MCF 10A (cell line): ENCODE results near the gene SLX4IP. TPM values are rescaled to one million over a fixed set of nuclear protein-coding genes. Genes with fewer than 3 reads are reported as not detected.
A peak's percentile ranks its signal among the peaks of the same experiment; 100 is the strongest.

Source experiments
- BruUV-seq: library from RNA; stranded (reverse); fragments of 400-500 nt; replicated peaks from 2 replicates; lab custom pipeline; 2021; lab: Mats Ljungman, UMichigan
- CTCF ChIA-PET: fragments of 300-600 bp; sonication (Branson Sonifier 250); formaldehyde crosslinking; extraction: SDS; loops from one replicate; lab custom pipeline; 2021; ENCODE audit warnings: antibody characterized with exemption, inconsistent platforms; lab: Yijun Ruan, JAX
- POLR2A ChIA-PET: fragments of 300-600, 350-650 bp; sonication (Branson Sonifier 250); formaldehyde crosslinking; extraction: SDS; loops from one replicate; lab custom pipeline; 2020; ENCODE audit warnings: antibody characterized with exemption, inconsistent platforms; lab: Yijun Ruan, JAX
- DNase-seq: peaks from one replicate; pipeline ENCODE4 v3.0.0-alpha.2; 2018; ENCODE audit not compliant: unreplicated experiment
- H3K27ac Mint-ChIP-seq: one replicate; pipeline ENCODE4 v1.8.0; 2022; ENCODE audit warnings: mild to moderate bottlenecking, low read depth, mixed read lengths; ENCODE audit not compliant: unreplicated experiment
- H3K27me3 Mint-ChIP-seq: one replicate; pipeline ENCODE4 v1.8.0; 2022; ENCODE audit warnings: mixed read lengths; ENCODE audit not compliant: insufficient read depth, unreplicated experiment
- H3K36me3 Mint-ChIP-seq: one replicate; pipeline ENCODE4 v1.8.0; 2022; ENCODE audit warnings: mild to moderate bottlenecking, moderate library complexity, mixed read lengths; ENCODE audit not compliant: insufficient read depth, unreplicated experiment
- H3K4me1 Mint-ChIP-seq: one replicate; pipeline ENCODE4 v1.8.0; 2022; ENCODE audit warnings: mixed read lengths; ENCODE audit not compliant: insufficient read depth, unreplicated experiment
- H3K4me3 Mint-ChIP-seq: one replicate; pipeline ENCODE4 v1.8.0; 2022; ENCODE audit warnings: mild to moderate bottlenecking, moderate library complexity, mixed read lengths; ENCODE audit not compliant: unreplicated experiment
- H3K9me3 Mint-ChIP-seq: one replicate; pipeline ENCODE4 v1.8.0; 2022; ENCODE audit warnings: mixed read lengths; ENCODE audit not compliant: unreplicated experiment
- intact Hi-C: fragments of 100-400 bp; cut with micrococcal nuclease; formaldehyde crosslinking; loops from 2 replicates; pipeline ENCODE4 v1.14.1; 2022
- total RNA-seq: library from RNA; stranded (reverse); gene quantifications from 2 replicates; pipeline ENCODE4 v1.2.3, GENCODE V29; 2022
- TF ChIP-seq, protein P1 (sequence below): fragments of 200-600 bp; IDR thresholded peaks from one replicate; pipeline ENCODE4 v1.8.0; 2022; ENCODE audit warnings: antibody characterized with exemption, mild to moderate bottlenecking; ENCODE audit not compliant: unreplicated experiment

SLX4IP gene
- total RNA-seq, 1 experiment from 2014 or later: 11.2 TPM

GRCh38 chr20:10653599-10654249 is 218.6 kb downstream of the SLX4IP start:
- H3K9me3 Mint-ChIP-seq: no peaks in the 10 kb centered on the region
- intact Hi-C loops: no loop called here
- TF ChIP-seq, protein P1, sequence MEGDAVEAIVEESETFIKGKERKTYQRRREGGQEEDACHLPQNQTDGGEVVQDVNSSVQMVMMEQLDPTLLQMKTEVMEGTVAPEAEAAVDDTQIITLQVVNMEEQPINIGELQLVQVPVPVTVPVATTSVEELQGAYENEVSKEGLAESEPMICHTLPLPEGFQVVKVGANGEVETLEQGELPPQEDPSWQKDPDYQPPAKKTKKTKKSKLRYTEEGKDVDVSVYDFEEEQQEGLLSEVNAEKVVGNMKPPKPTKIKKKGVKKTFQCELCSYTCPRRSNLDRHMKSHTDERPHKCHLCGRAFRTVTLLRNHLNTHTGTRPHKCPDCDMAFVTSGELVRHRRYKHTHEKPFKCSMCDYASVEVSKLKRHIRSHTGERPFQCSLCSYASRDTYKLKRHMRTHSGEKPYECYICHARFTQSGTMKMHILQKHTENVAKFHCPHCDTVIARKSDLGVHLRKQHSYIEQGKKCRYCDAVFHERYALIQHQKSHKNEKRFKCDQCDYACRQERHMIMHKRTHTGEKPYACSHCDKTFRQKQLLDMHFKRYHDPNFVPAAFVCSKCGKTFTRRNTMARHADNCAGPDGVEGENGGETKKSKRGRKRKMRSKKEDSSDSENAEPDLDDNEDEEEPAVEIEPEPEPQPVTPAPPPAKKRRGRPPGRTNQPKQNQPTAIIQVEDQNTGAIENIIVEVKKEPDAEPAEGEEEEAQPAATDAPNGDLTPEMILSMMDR: no peak
- H3K4me1 Mint-ChIP-seq: peaks cover 15% of the 10 kb centered on the region
- DNase-seq: no peak
- H3K4me3 Mint-ChIP-seq: no peak overlapping the region
- H3K27me3 Mint-ChIP-seq: no peaks in the 10 kb centered on the region
- ChIA-PET POLR2A (interaction anchor here (1.1 to 2.1 kb wide), 4 partner anchors 12 to 219 kb away, joined by 3 to 8 read pairs (median 5); partner anchors contain the start of gene SLX4IP), CTCF (interaction anchor here (1.2 kb wide), 1 partner anchor 16 kb away, joined by 3 read pairs; no protein-coding TSS in a partner anchor)
- H3K27ac Mint-ChIP-seq: peak overlapping the region; percentile 88
- BruUV-seq: no TSS peak
- peaks cover 96% of the 10 kb centered on the region for H3K36me3 Mint-ChIP-seq

DNA sequence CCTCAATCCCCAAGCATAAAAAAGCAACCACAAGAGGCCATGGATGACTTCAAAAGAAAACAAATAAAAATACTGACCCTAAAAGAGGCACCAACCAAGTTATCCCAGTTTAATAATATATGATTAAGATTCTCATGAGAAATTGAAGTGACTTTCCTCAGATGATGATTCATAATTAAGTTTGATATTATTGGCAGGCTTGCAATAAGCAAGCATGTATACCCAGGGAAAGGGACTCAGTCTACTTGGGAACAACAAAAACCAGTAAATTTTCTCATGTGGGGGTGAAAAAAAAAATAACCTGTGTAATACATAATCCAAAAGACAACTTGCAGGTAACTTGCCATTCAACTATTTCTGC is 219.1 kb downstream of the SLX4IP start:
- ChIA-PET CTCF (interaction anchor here (1.2 to 1.6 kb wide), 2 partner anchors 17 to 20 kb away, joined by 3 to 5 read pairs; partner anchors contain the start of gene JAG1), POLR2A (interaction anchor here (1.1 to 2.1 kb wide), 4 partner anchors 17 to 219 kb away, joined by 5 to 8 read pairs (median 5); partner anchors contain the start of gene SLX4IP)
- peak overlapping the region; percentile 88 for H3K27ac Mint-ChIP-seq
- TF ChIP-seq, protein P1: no peak
- no peaks in the 10 kb centered on the region for H3K9me3 Mint-ChIP-seq
- intact Hi-C loops: no loop called here
- peaks cover 92% of the 10 kb centered on the region for H3K36me3 Mint-ChIP-seq
- no peak for DNase-seq
- no peaks in the 10 kb centered on the region for H3K27me3 Mint-ChIP-seq
- peaks cover 15% of the 10 kb centered on the region for H3K4me1 Mint-ChIP-seq
- no peak overlapping the region for H3K4me3 Mint-ChIP-seq
- no TSS peak for BruUV-seq

DNA sequence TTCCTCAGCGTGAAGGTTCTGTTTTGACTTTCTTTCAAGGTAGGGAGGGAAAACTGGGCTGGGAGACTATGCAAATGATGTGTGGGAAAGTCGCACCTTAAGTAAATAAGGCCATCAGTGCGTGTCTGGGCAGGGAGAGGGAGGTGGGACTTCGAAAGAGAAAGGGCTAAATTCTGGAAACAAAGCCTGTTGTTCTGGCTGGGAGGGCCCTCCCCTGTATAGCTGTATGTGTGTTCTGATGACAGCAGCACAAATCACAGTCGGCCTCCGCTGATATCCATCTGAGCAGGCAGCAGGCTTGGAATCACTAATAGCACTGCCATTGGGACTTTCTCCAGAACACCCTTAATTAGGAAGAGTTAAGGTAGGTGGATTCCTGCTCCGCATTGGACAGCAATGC is 219.5 kb downstream of the SLX4IP start:
- peaks cover 16% of the 10 kb centered on the region for H3K4me1 Mint-ChIP-seq
- no peak overlapping the region for H3K4me3 Mint-ChIP-seq
- DNase-seq: peak; percentile 78
- no peaks in the 10 kb centered on the region for H3K27me3 Mint-ChIP-seq
- TF ChIP-seq, protein P1: no peak
- intact Hi-C loops: no loop called here
- POLR2A ChIA-PET: interaction anchor here (2.0 kb wide), 1 partner anchor 26 kb away, joined by 5 read pairs; no protein-coding TSS in a partner anchor
- peaks cover 89% of the 10 kb centered on the region for H3K36me3 Mint-ChIP-seq
- H3K27ac Mint-ChIP-seq: peak overlapping the region; percentile 88
- CTCF ChIA-PET: interaction anchor here (0.7 to 3.3 kb wide), 4 partner anchors 8 to 19 kb away, joined by 3 to 12 read pairs (median 4); partner anchors contain the start of gene JAG1
- no TSS peak for BruUV-seq
- no peaks in the 10 kb centered on the region for H3K9me3 Mint-ChIP-seq
